HG03025 (cell line): Measurements from ENCODE around the gene DPEP3.

ENCODE experiments used
- ATAC-seq: cut with Tn5 transposase; IDR thresholded peaks from one replicate; pipeline ENCODE4 v1.9.1; 2021; ENCODE audit warnings: mild to moderate bottlenecking, moderate library complexity; ENCODE audit not compliant: unreplicated experiment, low FRiP score

Gene DPEP3

DNA sequence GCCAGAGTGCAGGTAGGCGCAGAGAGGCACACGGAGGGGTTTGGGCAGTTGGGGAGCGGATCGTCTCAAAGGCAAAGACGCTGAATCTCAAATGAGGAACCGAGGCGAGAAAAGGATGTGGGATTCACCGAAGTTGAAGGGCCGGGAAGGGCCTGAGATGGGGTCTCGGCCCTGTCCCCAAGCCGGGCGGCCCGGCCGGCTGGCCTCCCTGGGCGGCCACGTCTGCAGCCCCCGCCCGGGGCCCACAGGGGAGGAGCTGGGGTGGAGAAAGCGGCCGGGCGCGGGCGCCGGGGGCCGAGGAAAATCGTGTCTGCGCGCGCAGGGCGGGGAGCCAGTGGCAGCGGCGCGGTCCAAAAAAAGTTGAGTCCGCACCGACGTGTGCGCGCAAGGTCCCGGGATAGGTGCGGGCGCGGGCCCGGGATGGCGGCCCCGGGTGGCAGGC lies 12.3 kb downstream of the DPEP3 start:
- ATAC-seq, result peak; percentile 24

DNA sequence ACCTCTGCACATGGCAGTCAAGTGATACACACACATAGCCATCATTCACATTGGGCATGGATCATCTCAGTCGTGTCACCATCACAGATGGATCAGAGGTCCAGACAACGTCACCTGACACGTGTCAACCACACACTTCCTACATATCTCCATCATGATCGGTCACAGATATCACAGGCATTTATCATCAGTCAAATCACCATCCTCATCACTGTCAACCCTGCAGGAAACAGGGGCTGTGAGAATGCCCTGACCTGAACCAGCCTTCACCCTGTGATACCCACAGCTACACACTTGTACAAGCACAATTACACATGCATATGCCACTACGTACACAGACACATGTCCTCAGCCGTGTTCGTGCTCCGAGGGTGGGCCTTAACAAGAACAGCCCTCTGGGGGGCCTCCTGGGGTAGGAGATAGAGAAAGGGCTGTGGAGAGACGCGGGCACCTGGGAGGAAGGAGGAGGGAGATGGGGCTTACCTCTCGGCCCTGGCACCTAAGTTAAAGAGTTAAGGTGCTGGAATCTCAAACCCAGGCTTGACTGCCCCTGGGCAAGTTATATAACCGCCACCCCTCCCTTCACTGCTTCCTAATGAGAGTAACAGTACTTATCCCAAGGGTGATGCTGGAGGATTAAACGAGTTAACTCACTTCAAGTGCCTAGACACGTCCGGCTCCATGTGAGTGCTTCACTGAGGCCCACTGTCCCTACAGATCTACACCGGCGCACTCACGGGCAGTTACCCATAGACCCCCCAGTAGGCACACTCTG lies 12.9 kb downstream of the DPEP3 start:
- ATAC-seq, result no peak

DNA sequence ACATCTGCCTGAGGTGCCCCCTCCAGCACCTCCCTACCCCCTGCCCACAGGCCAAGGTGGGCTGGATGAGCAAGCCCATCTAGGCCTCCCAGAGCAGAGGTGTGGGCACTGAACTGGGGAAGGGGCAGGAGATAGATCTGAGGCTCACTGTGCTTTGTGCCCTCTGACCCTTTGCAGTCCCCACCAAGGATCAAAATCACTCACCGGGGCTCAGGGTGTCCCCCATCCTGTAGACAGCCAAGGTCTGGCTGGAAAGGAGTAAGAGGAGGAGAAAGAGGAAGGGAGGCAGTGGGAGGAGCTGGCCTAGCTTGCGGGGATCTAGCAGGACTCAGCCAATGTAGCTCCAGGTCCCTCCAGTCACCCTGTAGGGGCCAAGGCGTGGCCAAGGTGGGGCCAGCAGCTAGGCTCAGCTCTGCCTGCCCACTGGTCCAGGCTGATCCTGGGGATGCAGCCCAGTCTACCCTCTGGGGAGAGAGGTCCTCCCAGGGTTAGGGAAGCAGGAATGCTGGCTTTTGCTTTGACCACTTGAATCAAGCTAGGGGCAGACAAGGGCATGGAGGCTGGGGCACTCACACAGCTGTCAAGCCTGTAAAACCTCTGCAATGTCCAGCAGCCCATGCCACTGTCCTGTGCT lies 13.6 kb downstream of the DPEP3 start:
- ATAC-seq, result no peak

DNA sequence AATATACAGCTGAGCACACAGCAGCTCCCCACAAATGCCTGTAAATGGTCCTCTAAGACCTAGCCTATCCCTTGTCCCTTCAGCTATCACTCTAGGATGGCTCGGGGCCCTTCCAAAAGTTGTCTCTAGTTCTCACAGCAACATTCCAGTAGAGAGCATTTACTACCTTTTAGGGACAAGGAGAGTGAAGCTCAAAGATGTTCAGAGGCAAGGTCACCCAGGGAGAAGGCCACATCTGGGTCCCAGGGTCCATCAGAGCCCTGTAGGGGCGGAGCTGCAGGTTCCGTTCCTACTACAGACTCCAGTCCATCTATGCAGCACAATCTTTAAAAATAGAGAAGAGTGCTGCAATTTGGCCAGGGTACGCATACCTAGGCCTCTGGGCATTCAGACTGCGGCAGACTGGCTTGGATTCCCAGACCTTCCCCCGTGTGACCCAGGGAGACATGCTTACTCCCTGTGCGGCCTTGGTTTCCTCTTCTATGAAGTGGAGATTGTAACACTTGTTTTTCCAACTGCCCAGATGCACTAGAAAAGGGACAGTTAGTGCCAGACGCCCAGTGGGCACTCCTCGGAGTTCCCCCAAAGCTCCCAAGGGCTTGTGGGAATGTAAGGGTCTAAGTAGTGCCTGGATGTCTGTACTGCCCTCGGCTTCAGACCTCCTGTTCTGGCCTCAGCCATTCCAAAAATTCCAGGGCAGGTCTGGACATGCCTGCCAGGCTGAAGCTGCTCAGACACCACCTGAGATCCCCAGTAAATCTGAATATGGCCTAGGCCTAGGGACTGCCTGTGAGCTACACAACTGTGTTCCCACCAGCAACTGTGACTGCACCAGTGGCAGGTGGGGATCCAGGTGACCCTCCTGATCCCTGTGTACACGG lies 14.4 kb downstream of the DPEP3 start:
- ATAC-seq, result no peak

DNA sequence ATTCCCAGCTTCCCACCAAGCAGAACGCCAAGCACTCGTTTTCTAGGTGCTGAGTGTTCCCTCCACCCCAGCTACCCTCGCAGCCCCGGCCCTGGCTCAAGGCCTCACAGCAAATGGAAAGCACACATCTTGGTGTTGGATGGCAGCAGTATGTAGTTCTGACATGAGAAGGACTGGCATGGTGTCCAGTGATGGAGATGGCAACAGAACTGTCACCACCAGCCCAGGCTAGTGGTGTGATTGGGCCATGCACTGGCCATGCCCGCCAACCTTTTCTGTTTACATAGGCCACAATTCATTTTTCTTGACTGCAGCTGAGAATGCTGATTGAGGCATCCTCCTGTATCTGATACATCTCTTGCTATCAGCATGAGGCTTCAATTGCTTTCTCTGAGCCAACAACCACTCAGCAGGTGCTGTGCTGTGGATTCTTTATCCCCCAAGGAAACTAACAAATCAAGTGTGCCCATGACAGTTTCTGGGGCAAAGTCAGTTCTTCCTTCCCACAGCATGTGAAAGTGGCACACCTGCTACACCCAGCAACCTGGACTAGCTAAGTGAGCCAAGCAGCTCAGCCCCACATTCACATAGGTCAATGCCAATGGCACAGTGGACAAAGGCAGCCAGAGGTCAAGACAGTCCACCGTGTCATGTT lies 15.7 kb downstream of the DPEP3 start:
- ATAC-seq, result no peak

DNA sequence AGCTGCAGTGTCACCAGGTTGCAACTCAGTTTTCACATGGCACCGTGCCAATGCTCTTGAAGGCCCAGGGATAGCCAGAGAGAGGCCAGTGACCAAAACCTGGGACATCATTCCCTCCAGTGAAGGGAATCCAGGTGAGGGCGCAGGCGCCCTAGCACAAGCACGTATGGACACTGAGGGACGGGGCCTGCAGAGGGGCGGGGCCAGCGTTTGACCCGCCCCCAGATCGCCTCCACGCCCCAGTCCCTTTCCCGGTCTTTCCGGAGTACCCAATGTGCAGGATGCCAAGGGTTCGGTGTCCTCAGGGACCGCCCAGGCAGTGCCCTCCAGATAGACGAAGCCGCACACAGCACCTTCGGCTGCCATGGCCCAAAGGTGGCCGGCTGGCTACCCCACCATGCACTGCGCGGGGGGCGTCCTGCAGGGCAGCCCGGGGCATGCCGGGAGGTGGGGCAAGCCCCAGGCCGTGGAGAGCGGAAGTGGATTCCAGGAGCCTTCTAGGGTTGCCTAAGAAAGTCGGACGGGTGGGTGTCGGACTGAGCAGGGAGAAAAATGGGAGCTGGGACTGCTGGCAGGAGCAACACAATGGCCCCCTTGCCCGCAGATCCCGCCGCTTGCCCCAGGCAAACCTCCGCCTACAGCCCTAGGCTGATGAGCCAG lies 16.5 kb downstream of the DPEP3 start:
- ATAC-seq, result no peak

DNA sequence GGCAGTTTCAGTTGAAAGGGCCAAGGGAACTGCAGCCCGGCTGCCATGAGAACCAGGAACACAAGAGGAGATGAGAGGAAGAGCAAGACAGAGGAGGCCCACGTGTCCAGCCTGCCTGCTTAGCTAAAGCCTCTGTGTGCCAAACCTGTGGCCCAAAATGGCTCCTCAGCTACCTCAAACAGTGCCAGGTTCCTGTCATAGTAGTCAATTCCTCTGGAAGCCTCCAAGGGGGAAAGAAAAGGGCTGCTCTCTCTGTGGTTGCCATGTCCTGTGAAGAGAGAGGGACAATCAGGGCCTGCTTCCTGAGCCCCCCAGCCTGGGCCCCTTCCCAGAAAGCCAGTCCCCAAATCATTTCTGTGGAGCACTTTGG lies 17.0 kb downstream of the DPEP3 start:
- no peak for ATAC-seq

DNA sequence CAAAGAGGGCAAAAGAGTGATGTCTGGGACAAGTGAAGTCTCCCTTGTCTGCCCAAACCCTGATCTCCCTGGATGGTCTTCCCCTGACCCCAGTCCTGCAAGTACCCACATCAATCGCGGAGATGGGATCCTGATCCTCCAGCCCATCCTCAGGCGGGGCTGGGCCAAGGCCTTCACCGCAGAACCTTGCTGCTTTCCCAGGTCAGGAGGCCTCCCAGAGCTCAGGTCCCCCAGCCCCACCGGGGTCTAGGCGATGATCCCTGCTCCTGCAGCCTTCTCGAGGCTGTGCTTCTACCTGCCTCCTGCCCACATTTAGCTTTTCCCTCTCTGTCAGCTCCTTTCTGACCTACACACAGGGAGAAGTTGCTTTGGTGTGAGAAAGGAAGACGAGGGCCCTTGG lies 18.2 kb downstream of the DPEP3 start:
- ATAC-seq, result no peak

DNA sequence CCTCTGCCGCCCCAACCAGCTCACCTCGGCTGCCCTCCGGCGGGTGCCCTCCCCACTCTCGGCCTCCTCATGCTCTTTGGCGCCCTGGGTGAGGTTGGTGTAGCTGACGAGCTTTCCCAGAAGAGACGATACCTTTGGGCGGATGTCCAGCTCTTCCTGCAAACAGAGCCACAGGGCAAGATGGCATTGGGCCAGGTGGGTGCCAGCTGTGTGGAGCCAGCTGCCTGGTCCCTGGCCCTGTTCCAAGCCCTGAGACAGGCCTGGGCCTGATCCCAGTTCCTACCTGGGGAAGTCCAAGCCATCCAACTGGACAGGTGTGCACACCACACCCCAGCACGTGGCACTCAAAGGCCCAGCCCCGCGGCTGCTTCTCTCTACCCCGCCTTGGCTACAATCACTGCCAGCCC lies 18.7 kb downstream of the DPEP3 start:
- ATAC-seq, result no peak

DNA sequence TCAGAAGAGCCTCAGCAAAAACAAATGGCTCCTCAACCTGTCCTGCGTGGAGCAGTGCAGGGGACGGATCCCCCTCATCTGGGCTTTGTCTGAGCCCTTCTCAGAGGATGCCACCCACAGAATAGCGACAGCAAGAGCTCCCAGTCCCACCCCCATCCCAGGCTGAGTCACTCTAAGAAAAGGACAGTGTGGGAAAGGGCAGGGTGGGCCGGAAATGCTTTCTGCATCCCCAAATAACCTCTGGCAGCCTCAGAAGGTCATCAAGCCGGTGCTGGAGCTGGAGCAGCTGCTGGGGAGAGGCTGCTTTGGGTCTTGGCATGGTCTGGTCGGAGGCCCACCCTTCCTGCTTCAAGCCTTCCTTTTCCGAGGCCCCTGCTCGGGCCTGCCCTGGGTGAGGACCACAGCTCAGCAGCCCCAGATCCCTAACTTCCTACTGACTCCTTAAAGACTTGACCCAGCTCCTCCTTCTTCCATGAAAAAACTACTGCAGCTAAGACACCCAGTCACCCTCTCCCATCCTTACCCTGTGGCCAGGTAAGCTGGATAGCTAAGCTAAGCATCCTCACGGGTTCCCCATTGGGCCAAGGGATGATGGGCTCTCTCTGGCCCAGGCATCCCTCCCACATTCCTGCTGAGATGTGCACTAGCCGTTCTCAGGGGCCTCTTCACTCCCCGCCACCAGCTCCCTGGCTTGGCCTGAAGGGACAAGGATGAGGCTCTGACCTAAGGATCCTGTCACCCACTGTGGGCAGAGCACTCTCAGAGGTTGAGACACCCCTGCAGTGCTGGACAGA lies 20.6 kb downstream of the DPEP3 start:
- ATAC-seq, result no peak

DNA sequence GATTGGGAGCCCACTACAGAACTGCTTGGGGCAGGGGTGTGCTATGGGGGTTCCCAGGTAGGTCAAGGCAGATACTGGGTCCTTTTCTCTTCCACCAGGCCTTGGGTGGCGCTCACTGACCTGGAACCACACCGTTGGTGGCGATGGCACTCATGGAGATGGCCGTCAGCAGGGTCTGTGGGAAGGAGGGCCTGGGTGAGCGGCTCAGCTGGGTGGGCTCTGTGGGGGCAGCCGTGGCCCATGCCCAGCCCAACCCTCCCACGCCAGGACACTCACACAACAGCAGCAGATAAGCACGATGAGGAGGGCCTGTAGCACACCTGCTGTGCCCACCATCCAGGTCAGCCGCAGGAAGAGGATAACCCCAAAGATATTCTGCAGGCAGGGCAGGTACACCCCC lies 22.7 kb downstream of the DPEP3 start:
- no peak for ATAC-seq

DNA sequence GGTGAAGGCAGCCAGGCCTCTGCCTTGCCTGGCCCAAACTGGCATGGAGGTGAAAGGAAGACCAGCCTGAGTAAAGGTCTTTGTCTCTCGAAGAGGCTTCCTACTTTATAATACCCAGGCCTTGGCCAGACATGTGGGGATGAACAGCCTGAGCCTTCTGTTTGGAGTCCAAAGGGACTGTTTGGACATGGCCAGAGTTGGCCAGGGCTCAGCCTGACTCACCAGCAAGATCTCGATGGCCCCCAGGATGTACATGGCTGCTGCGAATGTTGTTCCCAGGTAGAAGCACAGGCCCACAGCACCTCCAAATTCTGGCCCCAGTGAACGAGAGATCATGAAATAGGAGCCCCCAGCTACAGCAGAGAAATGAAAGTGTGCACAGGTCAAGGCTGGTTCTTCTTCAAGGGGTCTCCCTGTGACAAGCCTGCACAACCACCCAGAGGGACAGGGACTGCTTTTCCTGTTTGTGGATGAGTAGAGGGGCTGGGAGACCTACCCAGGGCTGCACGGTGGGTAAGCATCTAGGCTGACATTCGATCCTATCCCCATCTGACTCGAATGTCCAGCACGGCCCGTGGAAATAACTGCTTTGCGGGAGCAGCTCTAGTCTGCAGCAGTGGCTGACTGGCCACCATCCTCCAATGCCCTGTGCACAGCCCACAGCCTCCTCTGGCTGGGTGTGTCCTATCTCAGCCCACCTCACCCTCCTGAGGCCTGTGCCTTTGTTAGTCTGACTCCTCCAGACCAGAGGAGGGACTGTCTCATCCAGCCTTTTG lies 25.7 kb downstream of the DPEP3 start:
- no peak for ATAC-seq

DNA sequence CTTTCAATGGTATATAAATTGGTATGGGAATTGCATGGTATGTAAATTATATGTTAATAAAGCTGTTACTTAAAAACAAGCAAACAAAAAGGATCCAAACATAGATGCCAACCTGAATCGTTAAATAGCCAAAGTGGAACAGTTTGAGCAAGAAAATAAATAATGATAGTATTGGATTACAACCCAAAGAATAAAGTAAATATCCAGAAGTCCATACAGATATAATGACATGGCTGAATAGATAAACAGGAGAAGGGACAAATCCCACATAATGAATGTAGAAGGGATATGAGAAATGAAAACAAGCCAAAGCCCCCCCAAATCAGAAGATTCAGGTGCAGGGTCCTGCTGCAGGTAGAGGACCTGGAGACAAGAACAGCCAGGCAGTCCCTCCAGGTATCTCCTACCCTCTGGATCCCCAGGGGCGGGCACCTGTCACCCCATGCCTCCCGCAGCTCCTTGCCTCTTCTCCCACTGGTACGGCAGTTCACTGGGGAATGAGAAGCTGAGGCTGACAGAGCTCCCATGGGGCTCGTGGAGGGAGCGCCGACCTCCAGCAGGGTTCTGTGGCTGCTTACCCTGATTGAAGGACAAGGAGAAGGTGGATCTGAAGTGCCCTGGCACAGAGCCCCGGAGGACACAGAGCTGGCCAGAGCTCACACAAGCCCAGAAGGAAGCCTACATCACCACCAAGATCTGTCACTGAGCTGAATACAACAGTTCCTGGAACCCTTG lies 26.5 kb downstream of the DPEP3 start:
- ATAC-seq, result no peak

DNA sequence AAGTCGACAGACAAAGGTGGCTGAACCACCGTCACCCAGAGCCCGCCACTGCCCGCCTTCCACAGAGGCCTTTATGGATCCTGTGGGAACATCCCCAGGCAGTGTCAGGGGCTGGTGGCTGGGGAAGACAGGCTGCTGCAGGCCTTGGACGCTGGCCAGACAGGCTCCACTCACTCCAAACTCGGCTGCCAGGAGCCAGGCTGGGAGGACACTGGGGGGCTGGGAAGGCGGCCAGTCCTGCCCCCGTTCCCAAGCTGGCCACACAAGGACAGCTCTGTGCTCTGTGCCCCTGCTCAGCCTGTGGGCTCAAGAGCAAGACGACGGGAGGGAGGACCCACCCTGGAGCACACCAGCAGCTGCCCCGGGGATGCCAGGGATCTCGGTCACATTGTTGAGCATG lies 28.8 kb downstream of the DPEP3 start:
- no peak for ATAC-seq

DNA sequence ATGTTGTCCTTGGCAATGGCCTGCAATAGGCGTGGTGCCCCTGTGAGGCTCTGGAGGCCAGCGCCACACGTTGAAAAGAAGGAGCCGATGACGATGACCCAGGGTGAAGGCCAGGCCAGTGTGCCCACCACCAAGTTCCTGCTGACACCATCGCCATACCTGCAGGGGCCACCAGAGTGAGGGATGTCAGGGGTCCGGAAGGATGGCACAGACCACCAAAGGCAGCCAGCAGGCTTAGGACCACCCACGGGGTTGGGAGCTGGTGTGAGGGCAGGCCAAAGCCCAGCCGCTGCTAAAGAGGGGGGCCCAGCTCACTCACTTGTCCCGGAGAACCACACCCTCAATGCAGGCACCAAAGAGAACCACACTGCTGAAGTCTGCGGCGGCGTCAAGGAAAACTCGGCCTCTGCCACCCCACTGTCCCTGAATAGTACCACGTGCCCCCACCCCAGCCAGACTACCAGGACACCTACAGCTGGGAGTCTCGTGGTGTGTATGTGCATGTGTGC lies 29.9 kb downstream of the DPEP3 start:
- ATAC-seq, result no peak

DNA sequence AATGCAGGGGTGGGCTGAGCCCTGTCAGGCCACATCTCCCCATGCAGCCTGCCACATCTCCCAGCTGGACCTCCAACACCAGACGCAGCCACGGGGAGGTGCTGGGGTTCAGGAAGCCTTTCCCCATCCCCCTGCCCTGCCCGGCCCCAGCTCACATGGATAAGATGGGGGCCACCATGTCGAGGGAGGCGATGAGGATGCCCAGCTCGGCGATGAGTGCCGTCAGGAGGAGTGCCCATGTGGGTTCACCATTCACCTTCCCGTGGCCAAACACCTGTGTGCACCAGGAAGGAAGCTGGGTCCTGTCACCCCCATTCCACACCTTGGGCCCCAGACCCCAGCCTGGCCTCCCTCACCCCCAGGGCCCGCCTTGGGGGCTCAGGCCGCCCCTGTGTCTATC lies 30.7 kb downstream of the DPEP3 start:
- no peak for ATAC-seq

DNA sequence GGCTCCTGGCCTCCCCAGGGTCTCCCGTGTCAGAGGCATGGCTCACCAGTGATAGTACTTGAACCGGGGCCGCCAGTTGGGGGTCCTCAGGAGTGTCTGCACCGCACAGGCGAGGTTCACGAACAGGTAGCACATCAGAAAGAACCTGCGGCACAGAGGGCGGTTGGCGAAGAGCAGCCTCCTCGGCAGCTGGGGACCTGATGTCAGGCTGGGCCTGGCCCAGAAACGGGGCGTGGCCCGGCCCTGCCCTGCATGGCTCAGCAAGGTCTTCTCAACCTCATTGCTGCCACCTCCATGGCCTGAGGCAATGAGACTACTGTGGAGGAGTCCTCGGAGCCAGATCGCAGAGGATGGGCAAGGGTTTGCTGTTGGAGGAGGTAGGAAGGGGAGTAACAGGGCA lies 32.3 kb downstream of the DPEP3 start:
- ATAC-seq, result no peak

DNA sequence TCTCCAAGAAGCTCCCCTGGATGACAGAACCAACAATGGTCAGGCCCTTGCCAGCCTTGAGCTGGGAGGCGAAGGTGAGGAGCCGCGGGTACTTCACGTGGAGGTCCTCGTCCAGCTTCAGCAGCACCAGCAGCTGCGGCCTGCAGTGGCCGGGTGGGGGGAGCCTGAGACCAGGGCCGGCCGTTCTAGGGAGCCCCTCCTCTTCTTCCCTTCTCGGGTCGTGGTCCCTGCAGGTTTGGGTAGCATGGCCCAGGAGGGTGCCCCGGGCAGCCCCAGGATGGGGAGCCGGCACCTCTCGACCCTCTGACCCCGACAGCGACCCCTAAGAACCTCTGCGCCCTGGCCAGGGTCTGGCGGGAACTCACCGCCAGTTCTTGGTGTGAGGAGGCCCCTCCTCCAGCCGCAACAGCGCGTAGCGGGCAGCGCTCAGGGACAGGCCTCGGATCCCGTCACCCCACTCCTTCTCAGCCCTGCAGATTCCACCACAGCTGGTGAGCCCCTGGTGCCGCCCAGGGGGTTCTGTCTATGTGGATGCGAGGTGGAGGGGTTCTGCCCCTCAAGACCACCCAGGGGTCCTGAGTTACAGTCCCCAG lies 33.2 kb downstream of the DPEP3 start:
- ATAC-seq, result no peak
